HEK293 (cell line): Measurements from ENCODE around the gene FRMD8.

Experiments used
- CTCF ChIP-seq: fragments of 450-650 bp; formaldehyde crosslinking; IDR thresholded peaks from 2 replicates; pipeline ENCODE4 v1.5.1; 2016; ENCODE audit warnings: missing biosample characterization, missing genetic modification characterization
- MYNN ChIP-seq: fragments of 450-650 bp; formaldehyde crosslinking; IDR thresholded peaks from 2 replicates; pipeline ENCODE4 v1.5.1; 2016; ENCODE audit warnings: missing biosample characterization, missing genetic modification characterization, borderline replicate concordance
- SP2 ChIP-seq: fragments of 450-650 bp; formaldehyde crosslinking; IDR thresholded peaks from 2 replicates; pipeline ENCODE4 v1.5.1; 2016; ENCODE audit warnings: missing biosample characterization, missing genetic modification characterization
- YY2 ChIP-seq: fragments of 450-650 bp; formaldehyde crosslinking; IDR thresholded peaks from 2 replicates; pipeline ENCODE4 v1.5.1; 2016; ENCODE audit warnings: missing biosample characterization, missing genetic modification characterization
- ZBTB21 ChIP-seq: fragments of 450-650 bp; formaldehyde crosslinking; IDR thresholded peaks from 2 replicates; pipeline ENCODE4 v1.5.1; 2017; ENCODE audit warnings: missing biosample characterization, missing genetic modification characterization
- ZNF311 ChIP-seq: fragments of 450-650 bp; formaldehyde crosslinking; IDR thresholded peaks from 2 replicates; pipeline ENCODE4 v1.5.1; 2017; ENCODE audit warnings: missing biosample characterization, missing genetic modification characterization, borderline replicate concordance
- ZNF350 ChIP-seq: fragments of 450-650 bp; formaldehyde crosslinking; IDR thresholded peaks from 2 replicates; pipeline ENCODE4 v1.5.0; 2017; ENCODE audit warnings: missing biosample characterization, mild to moderate bottlenecking, missing genetic modification characterization
- ZNF561 ChIP-seq: fragments of 450-650 bp; IDR thresholded peaks from 2 replicates; pipeline ENCODE4 v1.5.1; 2018; ENCODE audit warnings: missing biosample characterization, missing genetic modification characterization, borderline replicate concordance
- ZNF600 ChIP-seq: fragments of 450-650 bp; formaldehyde crosslinking; IDR thresholded peaks from 2 replicates; pipeline ENCODE4 v1.5.1; 2016; ENCODE audit warnings: missing biosample characterization, missing genetic modification characterization
- ZNF629 ChIP-seq: fragments of 450-650 bp; formaldehyde crosslinking; IDR thresholded peaks from 2 replicates; pipeline ENCODE4 v1.5.1; 2017; ENCODE audit warnings: missing biosample characterization, missing genetic modification characterization
- TF ChIP-seq, protein P1 (sequence below): fragments of 450-650 bp; formaldehyde crosslinking; IDR thresholded peaks from 2 replicates; pipeline ENCODE4 v1.5.1; 2017; ENCODE audit warnings: missing biosample characterization, missing genetic modification characterization

DNA sequence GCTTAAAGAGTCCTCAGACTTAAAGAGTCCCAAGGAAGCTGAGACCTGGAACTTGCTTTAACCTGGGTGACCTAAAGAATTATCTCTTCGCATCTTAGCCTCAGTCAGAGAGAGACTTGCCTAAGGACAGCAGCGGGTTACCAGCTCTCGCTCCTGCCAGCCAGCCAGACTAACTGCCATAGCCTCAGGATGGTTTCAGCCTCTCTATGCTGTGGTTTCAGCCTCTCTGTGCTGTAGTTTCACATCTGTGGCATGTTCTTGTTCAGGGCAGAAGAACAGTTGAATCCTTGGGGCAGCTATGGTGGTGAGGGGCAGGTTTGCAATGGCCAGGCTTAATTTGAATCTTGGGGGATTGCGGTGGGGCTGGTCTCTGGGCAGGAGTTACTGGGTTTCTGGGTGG lies 2.3 kb downstream of the FRMD8 start:
- TF ChIP-seq, protein P1, sequence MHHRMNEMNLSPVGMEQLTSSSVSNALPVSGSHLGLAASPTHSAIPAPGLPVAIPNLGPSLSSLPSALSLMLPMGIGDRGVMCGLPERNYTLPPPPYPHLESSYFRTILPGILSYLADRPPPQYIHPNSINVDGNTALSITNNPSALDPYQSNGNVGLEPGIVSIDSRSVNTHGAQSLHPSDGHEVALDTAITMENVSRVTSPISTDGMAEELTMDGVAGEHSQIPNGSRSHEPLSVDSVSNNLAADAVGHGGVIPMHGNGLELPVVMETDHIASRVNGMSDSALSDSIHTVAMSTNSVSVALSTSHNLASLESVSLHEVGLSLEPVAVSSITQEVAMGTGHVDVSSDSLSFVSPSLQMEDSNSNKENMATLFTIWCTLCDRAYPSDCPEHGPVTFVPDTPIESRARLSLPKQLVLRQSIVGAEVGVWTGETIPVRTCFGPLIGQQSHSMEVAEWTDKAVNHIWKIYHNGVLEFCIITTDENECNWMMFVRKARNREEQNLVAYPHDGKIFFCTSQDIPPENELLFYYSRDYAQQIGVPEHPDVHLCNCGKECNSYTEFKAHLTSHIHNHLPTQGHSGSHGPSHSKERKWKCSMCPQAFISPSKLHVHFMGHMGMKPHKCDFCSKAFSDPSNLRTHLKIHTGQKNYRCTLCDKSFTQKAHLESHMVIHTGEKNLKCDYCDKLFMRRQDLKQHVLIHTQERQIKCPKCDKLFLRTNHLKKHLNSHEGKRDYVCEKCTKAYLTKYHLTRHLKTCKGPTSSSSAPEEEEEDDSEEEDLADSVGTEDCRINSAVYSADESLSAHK (tag by site-specific recombination): no peak
- TF ChIP-seq CTCF (tag by site-specific recombination) (no peak), ZNF600 (tag by site-specific recombination) (no peak), ZNF629 (tag by site-specific recombination) (no peak), ZNF350 (tag by site-specific recombination) (no peak), YY2 (tag by site-specific recombination) (no peak), ZNF311 (no peak), MYNN (tag by site-specific recombination) (no peak), ZBTB21 (no peak), SP2 (no peak), ZNF561 (tag by site-specific recombination) (no peak)
